Neural cell (in vitro differentiated cells): ENCODE measurements around the gene KRT10.

Experiments
- POLR2AphosphoS5 ChIP-seq: IDR thresholded peaks from 2 replicates; pipeline ENCODE4 v1.6.1; 2012
- TAF1 ChIP-seq: IDR thresholded peaks from 2 replicates; pipeline ENCODE4 v1.6.1; 2012; ENCODE audit warnings: low read depth
- TF ChIP-seq, protein P1 (sequence below): fragments of 450-650 bp; IDR thresholded peaks from 2 replicates; pipeline ENCODE4 v1.5.1; 2014; ENCODE audit warnings: antibody characterized with exemption, mild to moderate bottlenecking, moderate library complexity; ENCODE audit not compliant: poor library complexity, severe bottlenecking

DNA sequence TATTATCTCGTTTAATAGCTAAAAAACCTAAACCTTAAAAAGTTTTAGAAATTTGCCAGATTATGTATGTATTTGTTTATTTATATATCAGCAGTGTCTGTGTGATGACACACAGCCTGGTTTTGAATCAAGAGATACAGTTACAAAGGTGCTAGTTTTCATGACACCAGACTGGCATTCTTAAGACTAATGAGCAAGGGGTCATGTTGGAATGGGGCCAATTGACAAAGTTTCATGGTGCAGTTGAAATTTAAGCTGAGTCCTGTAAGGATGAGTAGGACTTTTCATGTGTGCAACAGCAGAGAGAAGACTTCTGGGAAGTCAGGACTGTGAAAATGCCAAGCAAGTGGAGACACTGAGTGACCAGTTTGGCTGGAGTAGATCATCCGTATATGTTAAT lies 3.2 kb upstream of the KRT10 start:
- TF ChIP-seq, protein P1, sequence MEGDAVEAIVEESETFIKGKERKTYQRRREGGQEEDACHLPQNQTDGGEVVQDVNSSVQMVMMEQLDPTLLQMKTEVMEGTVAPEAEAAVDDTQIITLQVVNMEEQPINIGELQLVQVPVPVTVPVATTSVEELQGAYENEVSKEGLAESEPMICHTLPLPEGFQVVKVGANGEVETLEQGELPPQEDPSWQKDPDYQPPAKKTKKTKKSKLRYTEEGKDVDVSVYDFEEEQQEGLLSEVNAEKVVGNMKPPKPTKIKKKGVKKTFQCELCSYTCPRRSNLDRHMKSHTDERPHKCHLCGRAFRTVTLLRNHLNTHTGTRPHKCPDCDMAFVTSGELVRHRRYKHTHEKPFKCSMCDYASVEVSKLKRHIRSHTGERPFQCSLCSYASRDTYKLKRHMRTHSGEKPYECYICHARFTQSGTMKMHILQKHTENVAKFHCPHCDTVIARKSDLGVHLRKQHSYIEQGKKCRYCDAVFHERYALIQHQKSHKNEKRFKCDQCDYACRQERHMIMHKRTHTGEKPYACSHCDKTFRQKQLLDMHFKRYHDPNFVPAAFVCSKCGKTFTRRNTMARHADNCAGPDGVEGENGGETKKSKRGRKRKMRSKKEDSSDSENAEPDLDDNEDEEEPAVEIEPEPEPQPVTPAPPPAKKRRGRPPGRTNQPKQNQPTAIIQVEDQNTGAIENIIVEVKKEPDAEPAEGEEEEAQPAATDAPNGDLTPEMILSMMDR: no peak
- TF ChIP-seq POLR2AphosphoS5: no peak
- TF ChIP-seq TAF1: no peak
